Right lobe of liver (tissue), 6 donors: ENCODE data around the gene NYAP2. TPM values are rescaled to one million over a fixed set of nuclear protein-coding genes. Genes with fewer than 3 reads are reported as not detected.

ENCODE experiments used
- ATAC-seq, 4 donors: fragments of 200-7000 bp; cut with Tn5 transposase; one replicate each; pipeline ENCODE4 v1.9.1; 2020; ENCODE audit warnings: mild to moderate bottlenecking in 4 of 4, moderate library complexity in 4 of 4
- DNase-seq, 3 donors: peaks; one replicate each; pipeline ENCODE4 v3.0.0-alpha.2; 2020
- H3K27ac ChIP-seq, 3 donors: fragments of 200-600 bp; one replicate each; pipeline ENCODE4 v1.8.0; 2022
- H3K27me3 ChIP-seq, 2 donors: fragments of 200-600 bp; one replicate each; pipeline ENCODE4 v1.8.0; 2022
- H3K36me3 ChIP-seq, 4 donors: fragments of 200-600 bp; sonication (generic) in 1 of 4; one replicate each; pipeline versions ENCODE4 v1.5.1 to v1.8.0; 2017 to 2022; ENCODE audit warnings: control low read depth in 1 of 4
- H3K4me1 ChIP-seq, 4 donors: fragments of 200-600 bp; sonication (generic) in 1 of 4; one replicate each; pipeline versions ENCODE4 v1.5.1 to v1.8.0; 2017 to 2022; ENCODE audit warnings: control low read depth in 1 of 4
- H3K4me3 ChIP-seq, 3 donors: fragments of 200-600 bp; one replicate each; pipeline ENCODE4 v1.8.0; 2022
- H3K9me3 ChIP-seq, 4 donors: fragments of 200-600 bp; sonication (generic) in 1 of 4; one replicate each; pipeline versions ENCODE4 v1.5.1 to v1.8.0; 2017 to 2022; ENCODE audit warnings: control low read depth in 1 of 4
- POLR2A ChIP-seq: fragments of 450-650 bp; IDR thresholded peaks from one replicate; pipeline ENCODE4 v1.6.1; 2017; ENCODE audit warnings: antibody characterized with exemption, mild to moderate bottlenecking
- WGBS: methylation state at CpG from one replicate; pipeline ENCODE4 v1.1.6; 2018; ENCODE audit warnings: low coverage, low lambda C conversion rate; ENCODE audit not compliant: insufficient coverage; ENCODE audit errors: missing lambda C conversion rate; 5-methylcytosine and 5-hydroxymethylcytosine counted together
- intact Hi-C, 2 donors: fragments of 100-400 bp; cut with DNase I; formaldehyde crosslinking; loops; one replicate each; pipeline versions ENCODE4 v1.11.2 to v1.14.1; 2022
- total RNA-seq, 6 experiments: library from RNA; depleted of rRNA in 2 of 6; stranded (reverse); fragments of >200 nt in 2 of 6; fragmentation: NEBNext Ultra II Directional in 3 of 6; extraction: Animal tissue kit (Norgen Biotek cat#: 25700) in 3 of 6; gene quantifications; one replicate each; pipeline versions ENCODE4 v1.1.0 to v1.2.4, GENCODE V29; 2016 to 2023
- TF ChIP-seq, protein P1 (sequence below), 4 donors: fragments of 200-600 bp in 3 of 4; fragments of 450-650 bp in 1 of 4; IDR thresholded peaks; one replicate each; pipeline versions ENCODE4 v1.5.1 to v1.8.0; 2016 to 2022; ENCODE audit warnings: antibody characterized with exemption in 4 of 4, mild to moderate bottlenecking in 2 of 4
- donor health status: DM: no; HTN: yes; CAD: no.
- donor health status: DM: no; HTN: no; CAD: no.
- donor health status: DM: no; HTN: no; CAD: no.
- donor health status: DM: no; HTN: yes; CAD: no.
- donor health status: DM: no; HTN: yes; CAD: no.

The NYAP2 gene
- total RNA-seq, 6 experiments from 2014 or later: not detected

DNA sequence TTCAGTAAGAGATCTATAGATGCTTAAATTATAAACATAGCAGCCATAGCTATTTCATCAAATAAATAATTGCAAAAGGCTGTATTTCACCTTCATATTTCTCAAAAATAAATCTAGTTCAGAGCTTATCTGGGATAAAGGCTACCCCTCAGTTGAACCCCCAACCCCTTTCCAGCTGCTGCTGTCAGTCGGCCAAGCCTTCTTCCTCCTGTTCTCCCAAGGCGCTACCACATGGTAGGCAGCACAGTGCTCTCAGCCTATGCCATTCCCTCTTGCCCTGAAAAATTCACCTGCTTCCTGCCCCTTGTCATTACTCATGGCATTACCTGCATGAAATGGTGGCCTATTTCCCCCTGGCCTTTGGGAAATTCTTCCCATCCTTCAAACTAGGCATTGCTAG is 136.5 kb downstream of the NYAP2 start:
- H3K36me3 ChIP-seq: no peaks in the 10 kb centered on the region
- no peak for TF ChIP-seq POLR2A
- TF ChIP-seq, protein P1, sequence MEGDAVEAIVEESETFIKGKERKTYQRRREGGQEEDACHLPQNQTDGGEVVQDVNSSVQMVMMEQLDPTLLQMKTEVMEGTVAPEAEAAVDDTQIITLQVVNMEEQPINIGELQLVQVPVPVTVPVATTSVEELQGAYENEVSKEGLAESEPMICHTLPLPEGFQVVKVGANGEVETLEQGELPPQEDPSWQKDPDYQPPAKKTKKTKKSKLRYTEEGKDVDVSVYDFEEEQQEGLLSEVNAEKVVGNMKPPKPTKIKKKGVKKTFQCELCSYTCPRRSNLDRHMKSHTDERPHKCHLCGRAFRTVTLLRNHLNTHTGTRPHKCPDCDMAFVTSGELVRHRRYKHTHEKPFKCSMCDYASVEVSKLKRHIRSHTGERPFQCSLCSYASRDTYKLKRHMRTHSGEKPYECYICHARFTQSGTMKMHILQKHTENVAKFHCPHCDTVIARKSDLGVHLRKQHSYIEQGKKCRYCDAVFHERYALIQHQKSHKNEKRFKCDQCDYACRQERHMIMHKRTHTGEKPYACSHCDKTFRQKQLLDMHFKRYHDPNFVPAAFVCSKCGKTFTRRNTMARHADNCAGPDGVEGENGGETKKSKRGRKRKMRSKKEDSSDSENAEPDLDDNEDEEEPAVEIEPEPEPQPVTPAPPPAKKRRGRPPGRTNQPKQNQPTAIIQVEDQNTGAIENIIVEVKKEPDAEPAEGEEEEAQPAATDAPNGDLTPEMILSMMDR (IDR thresholded peaks at IDR 0.05): no peak
- H3K4me1 ChIP-seq: no peaks in the 10 kb centered on the region
- intact Hi-C loops: no loop called here
- no peak overlapping the region for H3K4me3 ChIP-seq
- DNase-seq: no peak
- no peaks in the 10 kb centered on the region for H3K27me3 ChIP-seq
- ATAC-seq: no peak
- WGBS: 88% methylated on average over 2 of the region's 2 CpGs
- H3K27ac ChIP-seq: no peak overlapping the region
- H3K9me3 ChIP-seq: no peaks in the 10 kb centered on the region

DNA sequence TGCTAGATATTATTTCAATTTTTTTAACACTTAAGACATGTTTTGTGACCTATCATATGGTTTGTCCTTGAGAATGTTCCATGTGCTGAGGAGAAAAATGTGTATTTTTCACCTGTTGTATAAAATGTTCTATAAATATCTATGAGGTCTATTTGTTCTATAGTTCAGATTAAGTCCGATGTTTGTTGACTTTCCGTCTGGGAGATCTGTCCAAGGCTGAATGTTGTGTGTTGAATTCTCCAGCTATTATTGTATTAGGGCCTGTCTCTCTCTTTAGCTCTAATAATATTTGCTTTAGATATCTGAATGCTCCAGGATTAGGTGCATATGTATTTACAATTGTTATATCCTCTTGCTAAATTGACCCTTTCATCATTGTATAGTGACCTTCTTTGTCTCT is 144.1 kb downstream of the NYAP2 start:
- TF ChIP-seq, protein P1 (IDR thresholded peaks at IDR 0.05): no peak
- TF ChIP-seq POLR2A: no peak
- 45% methylated on average over 2 of the region's 2 CpGs for WGBS
- ATAC-seq: no peak
- intact Hi-C loops: no loop called here
- Histone ChIP-seq H3K9me3 (no peaks in the 10 kb centered on the region), H3K4me1 (no peaks in the 10 kb centered on the region), H3K27me3 (no peaks in the 10 kb centered on the region), H3K36me3 (no peaks in the 10 kb centered on the region), H3K27ac (no peak overlapping the region), H3K4me3 (no peak overlapping the region)
- no peak for DNase-seq

DNA sequence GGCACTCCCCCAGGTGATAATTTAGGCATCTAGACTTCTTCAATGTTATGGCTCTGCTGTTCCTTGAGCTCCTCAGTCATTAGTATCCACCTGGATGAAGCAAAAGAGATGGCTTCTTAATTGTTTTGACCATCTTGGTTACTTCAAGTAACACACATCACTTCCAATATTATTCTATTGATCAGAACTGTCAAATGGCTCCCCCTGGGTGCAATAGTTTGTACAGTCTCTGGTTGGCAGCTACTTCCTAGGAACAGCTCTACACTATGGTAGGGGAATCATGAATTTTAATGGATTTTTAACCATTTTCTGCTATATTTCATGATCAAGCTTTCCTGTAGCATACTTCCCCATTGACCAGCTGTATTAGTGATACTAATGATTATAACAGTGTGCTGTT is 157.0 kb downstream of the NYAP2 start:
- Histone ChIP-seq H3K4me3 (no peak overlapping the region), H3K4me1 (no peaks in the 10 kb centered on the region), H3K27me3 (no peaks in the 10 kb centered on the region), H3K36me3 (no peaks in the 10 kb centered on the region), H3K27ac (no peak overlapping the region), H3K9me3 (no peaks in the 10 kb centered on the region)
- TF ChIP-seq, protein P1 (IDR thresholded peaks at IDR 0.05): peak in 1 of 4 donors; percentile 11
- TF ChIP-seq POLR2A: no peak
- DNase-seq: no peak
- intact Hi-C loops: no loop called here
- no peak for ATAC-seq

DNA sequence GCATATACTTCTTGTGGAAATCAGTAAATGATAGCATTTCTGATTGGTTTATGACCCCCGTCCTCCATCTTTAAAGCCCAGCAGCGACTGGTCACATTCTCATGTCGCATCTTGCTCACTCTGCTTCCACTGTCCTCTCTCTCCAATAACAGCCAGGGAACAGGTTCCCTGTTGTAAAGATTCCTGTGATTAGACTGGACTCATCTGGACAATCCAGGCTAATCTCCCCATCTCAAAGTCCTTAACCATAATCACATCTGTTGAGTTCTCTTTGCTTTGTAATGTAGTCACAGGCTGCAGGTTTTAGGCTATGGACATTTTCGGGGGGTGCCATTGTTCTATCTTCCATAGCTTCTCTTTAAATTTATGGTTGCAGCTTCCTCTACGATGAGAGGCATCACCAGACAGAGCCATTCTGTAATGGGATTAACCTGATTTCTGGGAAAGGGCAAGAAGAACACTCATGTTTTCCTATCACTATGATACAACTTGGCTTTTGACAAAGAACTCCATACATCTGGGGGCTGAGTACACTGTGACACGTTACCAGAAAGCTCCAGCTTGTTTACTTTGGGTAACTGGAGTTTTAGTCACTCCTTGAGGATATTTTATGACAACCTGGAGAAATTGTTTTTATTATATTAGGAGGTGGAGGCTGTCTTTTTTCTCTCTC is 159.0 kb downstream of the NYAP2 start:
- no peak for ATAC-seq
- Histone ChIP-seq H3K27me3 (no peaks in the 10 kb centered on the region), H3K27ac (no peak overlapping the region), H3K4me1 (no peaks in the 10 kb centered on the region), H3K9me3 (no peaks in the 10 kb centered on the region), H3K4me3 (no peak overlapping the region), H3K36me3 (no peaks in the 10 kb centered on the region)
- intact Hi-C loops: no loop called here
- DNase-seq: no peak
- no peak for TF ChIP-seq POLR2A
- TF ChIP-seq, protein P1 (IDR thresholded peaks at IDR 0.05): no peak
- 20% methylated on average over 4 of the region's 6 CpGs for WGBS

DNA sequence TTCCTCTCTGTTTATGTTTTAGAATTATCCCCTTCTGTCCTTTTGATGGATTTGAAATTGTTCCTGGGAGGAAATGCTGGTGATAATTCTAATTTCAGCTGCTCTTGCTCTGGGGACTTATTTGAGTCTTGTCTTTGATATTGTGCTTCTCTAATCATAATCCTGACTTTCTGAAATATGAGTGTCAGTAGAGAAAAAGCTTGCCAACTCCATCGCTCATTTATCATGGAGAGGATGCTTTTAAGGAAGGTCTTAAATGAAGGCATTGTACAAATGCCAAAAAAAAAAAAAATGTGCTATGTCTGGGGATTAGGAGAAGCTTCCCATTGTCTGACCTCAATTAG is 159.5 kb downstream of the NYAP2 start:
- no peaks in the 10 kb centered on the region for H3K36me3 ChIP-seq

More for the DNA sequence above, 159.5 kb downstream of the NYAP2 start:
- no peaks in the 10 kb centered on the region for H3K9me3 ChIP-seq
- DNase-seq (no peak), ATAC-seq (no peak)
- TF ChIP-seq POLR2A: no peak
- TF ChIP-seq, protein P1 (IDR thresholded peaks at IDR 0.05): no peak
- 32% methylated on average over 1 of the region's 1 CpG for WGBS
- H3K27me3 ChIP-seq: no peaks in the 10 kb centered on the region
- no peak overlapping the region for H3K27ac ChIP-seq
- intact Hi-C loops: no loop called here
- H3K4me1 ChIP-seq: no peaks in the 10 kb centered on the region
- H3K4me3 ChIP-seq: no peak overlapping the region
